ENCODE results near the gene GRK3. TPM values are rescaled to one million over a fixed set of nuclear protein-coding genes. Genes with fewer than 3 reads are reported as not detected.

GRK3 gene
- total RNA-seq, 2 donors from 2014 or later, result 19.4 to 21.0 TPM

- no peak for DNase-seq
- H3K36me3 Mint-ChIP-seq (ENCODE audit: low read depth), result peaks cover 18% of the 10 kb centered on the region
- H3K27ac Mint-ChIP-seq, result no peak overlapping the region
- WGBS, 2 experiments (ENCODE audit: insufficient coverage in 1 of 2, insufficient read length in 1 of 2), result 90 to 94% methylated on average over 4 to 6 of the region's 6 CpGs
- no peaks in the 10 kb centered on the region for H3K9me3 Mint-ChIP-seq
- H3K4me3 Mint-ChIP-seq, result no peak overlapping the region
- H3K9me3 ChIP-seq (ENCODE audit: control insufficient read depth, low read length), result no peaks in the 10 kb centered on the region
- H3K4me1 Mint-ChIP-seq, result no peaks in the 10 kb centered on the region
- H3K27me3 Mint-ChIP-seq (ENCODE audit: insufficient read depth), result no peaks in the 10 kb centered on the region
- TF ChIP-seq CTCF (conservative IDR thresholded peaks at IDR 0.05), result no peak
- H3K27me3 ChIP-seq (ENCODE audit: control insufficient read depth, insufficient read depth, low read length, poor library complexity, severe bottlenecking), result no peaks in the 10 kb centered on the region
- H3K4me3 ChIP-seq (ENCODE audit: low read length), result no peak overlapping the region
- H3K9ac ChIP-seq (ENCODE audit: extremely low read depth, low read length, poor library complexity, severe bottlenecking), result no peak overlapping the region
- no peak overlapping the region for H3K27ac ChIP-seq (ENCODE audit: low read depth, low read length)
- peaks cover 4% of the 10 kb centered on the region for H3K36me3 ChIP-seq (ENCODE audit: control insufficient read depth, insufficient read depth, low read length)
- no peaks in the 10 kb centered on the region for H3K4me1 ChIP-seq (ENCODE audit: control insufficient read depth, insufficient read depth, low read length)
Measured at GRCh38 chr22:25709758-25710157, 145.3 kb downstream of the GRK3 start.

- Mint-ChIP-seq H3K9me3 (no peaks in the 10 kb centered on the region), H3K27ac (no peak overlapping the region), H3K27me3 (ENCODE audit: insufficient read depth) (no peaks in the 10 kb centered on the region), H3K4me1 (no peaks in the 10 kb centered on the region), H3K4me3 (no peak overlapping the region), H3K36me3 (ENCODE audit: low read depth) (peaks cover 18% of the 10 kb centered on the region)
- DNase-seq, result no peak
- H3K27ac ChIP-seq (ENCODE audit: low read depth, low read length), result no peak overlapping the region
- WGBS, 2 experiments (ENCODE audit: insufficient coverage in 1 of 2, insufficient read length in 1 of 2), result 81 to 94% methylated on average over 4 to 7 of the region's 7 CpGs
- peaks cover 4% of the 10 kb centered on the region for H3K36me3 ChIP-seq (ENCODE audit: control insufficient read depth, insufficient read depth, low read length)
- no peak for TF ChIP-seq CTCF (conservative IDR thresholded peaks at IDR 0.05)
- no peak overlapping the region for H3K4me3 ChIP-seq (ENCODE audit: low read length)
- H3K4me1 ChIP-seq (ENCODE audit: control insufficient read depth, insufficient read depth, low read length), result no peaks in the 10 kb centered on the region
- no peak overlapping the region for H3K9ac ChIP-seq (ENCODE audit: extremely low read depth, low read length, poor library complexity, severe bottlenecking)
- H3K27me3 ChIP-seq (ENCODE audit: control insufficient read depth, insufficient read depth, low read length, poor library complexity, severe bottlenecking), result no peaks in the 10 kb centered on the region
- no peaks in the 10 kb centered on the region for H3K9me3 ChIP-seq (ENCODE audit: control insufficient read depth, low read length)
Measured at GRCh38 chr22:25710501-25710900, 146.0 kb downstream of the GRK3 start.

- H3K9me3 ChIP-seq (ENCODE audit: control insufficient read depth, low read length), result no peaks in the 10 kb centered on the region
- H3K27me3 ChIP-seq (ENCODE audit: control insufficient read depth, insufficient read depth, low read length, poor library complexity, severe bottlenecking), result no peaks in the 10 kb centered on the region
- no peak overlapping the region for H3K4me3 Mint-ChIP-seq
- DNase-seq, result no peak
- H3K27ac Mint-ChIP-seq, result no peak overlapping the region
- peaks cover 4% of the 10 kb centered on the region for H3K36me3 ChIP-seq (ENCODE audit: control insufficient read depth, insufficient read depth, low read length)
- H3K27ac ChIP-seq (ENCODE audit: low read depth, low read length), result no peak overlapping the region
- no peak overlapping the region for H3K9ac ChIP-seq (ENCODE audit: extremely low read depth, low read length, poor library complexity, severe bottlenecking)
- no peak overlapping the region for H3K4me3 ChIP-seq (ENCODE audit: low read length)
- H3K4me1 ChIP-seq (ENCODE audit: control insufficient read depth, insufficient read depth, low read length), result no peaks in the 10 kb centered on the region
- H3K36me3 Mint-ChIP-seq (ENCODE audit: low read depth), result peaks cover 19% of the 10 kb centered on the region
- 89 to 94% methylated on average over 3 to 4 of the region's 6 CpGs for WGBS, 2 experiments (ENCODE audit: insufficient coverage in 1 of 2, insufficient read length in 1 of 2)
- H3K9me3 Mint-ChIP-seq, result no peaks in the 10 kb centered on the region
- no peak for TF ChIP-seq CTCF (conservative IDR thresholded peaks at IDR 0.05)
- H3K4me1 Mint-ChIP-seq, result no peaks in the 10 kb centered on the region
- no peaks in the 10 kb centered on the region for H3K27me3 Mint-ChIP-seq (ENCODE audit: insufficient read depth)
Measured at GRCh38 chr22:25711491-25711890, 147.0 kb downstream of the GRK3 start.

Measured in endodermal cell (in vitro differentiated cells).